Left renal cortex interstitium (tissue), 4 donors: ENCODE data around the gene NFAM1. TPM values are rescaled to one million over a fixed set of nuclear protein-coding genes. Genes with fewer than 3 reads are reported as not detected.

ENCODE experiments used
- DNase-seq, 4 donors: peaks; one replicate each; pipeline ENCODE4 v3.0.0-alpha.2; 2013; ENCODE audit warnings: low read depth in 4 of 4, low spot score in 2 of 4, missing footprints in 1 of 4
- polyA plus RNA-seq, 4 donors: library from polyadenylated mRNA; unstranded; fragments of 120-200 nt; gene quantifications; one replicate each; pipeline ENCODE4 v1.2.1, GENCODE V29; 2013; ENCODE audit not compliant: insufficient read length in 4 of 4

NFAM1 gene
- polyA plus RNA-seq, 4 donors, result 0.72 to 1.2 (median 0.91) TPM

DNA sequence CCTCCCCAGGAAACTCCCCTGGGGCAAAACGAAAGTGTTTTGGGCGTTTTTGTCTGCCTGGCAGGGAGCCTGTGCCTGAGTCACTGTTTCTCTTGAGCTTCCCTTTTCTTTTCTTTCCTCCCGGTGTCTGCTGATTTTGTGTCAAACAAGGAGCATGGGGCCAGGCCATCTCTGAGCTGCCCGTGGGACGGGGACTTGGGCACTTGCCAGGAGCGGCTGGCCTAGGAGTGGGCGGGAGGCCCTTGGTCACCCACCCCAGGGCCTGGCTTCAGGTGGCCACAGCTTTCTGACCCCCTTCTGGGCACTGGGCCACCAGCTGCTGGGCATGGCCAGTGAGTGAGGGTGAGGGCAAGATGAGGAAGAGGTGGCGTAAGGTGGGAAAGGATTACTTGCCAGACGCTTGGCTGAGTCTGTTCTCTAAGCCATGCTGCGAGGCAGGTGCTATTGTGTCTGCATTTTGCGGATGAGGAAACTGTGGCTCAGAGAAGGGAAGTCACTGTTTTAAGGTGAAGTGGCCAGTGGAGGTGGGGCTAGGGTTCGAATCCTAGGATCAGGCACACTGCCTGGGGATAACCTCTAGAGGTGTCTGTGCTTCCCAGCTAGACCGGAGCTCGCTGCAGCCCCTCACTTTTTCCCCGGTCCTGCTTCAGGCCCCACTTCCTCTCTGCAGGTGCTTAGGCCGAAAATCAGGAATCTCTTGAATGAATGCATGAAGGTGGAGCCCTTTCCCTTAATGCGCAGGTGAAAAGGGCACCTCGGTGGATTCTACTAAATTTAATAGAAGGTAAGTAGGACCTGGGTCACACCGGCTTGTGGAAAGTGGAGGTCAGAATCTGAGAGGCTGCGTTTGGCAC lies 7.8 kb upstream of the NFAM1 start:
- DNase-seq, result no peak

DNA sequence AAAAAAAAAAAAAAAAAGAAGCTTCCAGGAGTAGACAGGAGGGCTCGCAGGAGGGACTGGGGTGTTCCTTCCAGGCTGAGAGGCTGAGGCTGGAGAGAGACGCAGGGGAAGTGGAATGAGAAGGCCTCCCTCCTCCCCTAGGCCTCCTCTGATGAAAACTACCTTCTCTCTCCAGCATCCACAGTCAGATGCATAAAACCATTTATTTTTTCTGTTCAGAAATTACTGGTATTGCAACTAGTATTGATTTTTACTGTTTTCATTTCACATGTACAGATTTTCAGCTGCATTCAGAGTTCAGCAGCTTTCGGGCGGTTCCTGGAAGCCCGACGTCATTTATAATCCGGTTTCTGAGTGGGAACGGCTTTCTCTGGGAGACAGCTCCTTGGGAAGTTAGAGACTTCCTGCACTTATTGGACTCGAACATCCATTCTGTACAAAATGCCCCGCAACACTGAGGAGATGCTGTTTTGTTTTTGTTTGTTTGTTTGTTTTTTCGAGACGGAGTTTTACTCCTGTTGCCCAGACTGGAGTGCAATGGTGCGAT lies 6.9 kb upstream of the NFAM1 start:
- no peak for DNase-seq

DNA sequence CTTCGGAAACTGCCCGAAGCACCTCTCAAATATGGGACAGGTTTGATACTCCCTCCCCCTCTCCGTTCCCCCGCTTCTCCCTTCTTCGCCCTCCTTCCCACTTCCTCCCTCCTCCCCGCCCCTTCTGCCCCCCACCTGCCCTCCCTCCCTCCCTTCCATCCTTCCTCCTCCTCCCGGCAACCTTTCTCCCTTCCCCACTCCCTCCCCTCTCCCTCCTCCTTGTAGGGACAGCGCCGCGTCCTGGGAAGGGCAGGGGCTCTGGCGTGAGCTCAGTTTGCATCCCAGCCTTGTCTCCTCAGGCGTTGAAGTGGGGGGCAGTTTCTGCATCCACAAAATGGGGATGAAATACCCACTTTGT lies 6.1 kb upstream of the NFAM1 start:
- no peak for DNase-seq

DNA sequence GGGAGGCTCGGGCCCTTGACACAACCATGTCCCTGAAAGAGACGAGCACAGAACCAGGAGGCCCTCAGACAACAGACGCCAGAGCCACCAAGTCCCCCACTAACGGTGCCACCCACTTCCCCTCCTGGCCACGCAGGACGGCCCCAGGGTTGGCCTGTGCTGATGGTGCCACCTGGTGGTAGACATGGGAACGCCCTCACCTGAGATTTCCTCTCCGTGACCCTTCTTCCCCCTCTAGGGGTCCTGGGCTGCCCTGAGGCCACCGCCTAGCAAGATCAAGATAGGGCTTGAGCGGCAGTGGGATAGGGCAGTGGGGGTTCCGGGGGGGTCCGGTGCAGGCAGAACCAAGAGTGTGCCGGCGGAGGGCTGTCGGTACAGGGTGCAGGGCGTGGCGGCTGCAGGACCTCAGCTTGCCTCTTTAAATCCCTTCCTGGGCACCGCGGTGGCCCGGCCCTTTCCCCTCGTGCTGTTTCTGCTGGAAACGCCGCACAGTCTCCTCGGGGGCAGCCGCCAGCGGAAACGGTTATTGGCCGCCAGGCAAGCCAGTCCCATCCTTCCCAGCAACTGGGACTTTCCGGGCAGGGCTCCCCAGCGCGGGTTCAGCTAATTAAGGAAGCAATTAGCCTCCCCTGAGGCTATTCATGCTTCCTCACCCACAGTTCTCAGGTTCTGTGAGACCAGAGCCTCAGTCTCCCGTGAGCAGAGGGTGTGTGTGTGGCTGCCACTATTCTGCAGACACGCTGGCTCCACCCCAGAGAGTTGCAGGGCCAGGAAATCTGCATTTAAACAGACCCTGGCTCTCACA lies 5.5 kb upstream of the NFAM1 start:
- peak in 1 of 4 donors; percentile 42 for DNase-seq

DNA sequence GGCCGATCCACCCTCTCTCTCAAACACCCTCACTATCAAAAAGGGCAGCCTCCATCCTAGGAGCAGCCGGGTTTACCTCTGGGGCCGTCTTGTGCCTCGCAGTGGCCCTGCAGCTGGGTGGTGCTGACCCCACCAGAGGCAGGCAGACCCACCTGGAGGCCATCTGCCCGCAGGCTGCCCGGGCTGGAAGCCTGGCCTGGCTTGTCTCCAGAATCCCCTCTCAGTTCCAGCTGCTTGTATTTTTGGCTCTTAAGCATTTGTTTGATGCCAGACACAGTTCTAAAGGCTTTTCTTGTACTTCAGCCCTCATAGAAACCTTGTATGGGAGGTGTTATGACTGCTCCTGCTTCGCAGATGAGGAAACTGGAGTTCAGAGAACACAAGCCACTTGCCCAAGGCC lies 4.2 kb upstream of the NFAM1 start:
- no peak for DNase-seq

DNA sequence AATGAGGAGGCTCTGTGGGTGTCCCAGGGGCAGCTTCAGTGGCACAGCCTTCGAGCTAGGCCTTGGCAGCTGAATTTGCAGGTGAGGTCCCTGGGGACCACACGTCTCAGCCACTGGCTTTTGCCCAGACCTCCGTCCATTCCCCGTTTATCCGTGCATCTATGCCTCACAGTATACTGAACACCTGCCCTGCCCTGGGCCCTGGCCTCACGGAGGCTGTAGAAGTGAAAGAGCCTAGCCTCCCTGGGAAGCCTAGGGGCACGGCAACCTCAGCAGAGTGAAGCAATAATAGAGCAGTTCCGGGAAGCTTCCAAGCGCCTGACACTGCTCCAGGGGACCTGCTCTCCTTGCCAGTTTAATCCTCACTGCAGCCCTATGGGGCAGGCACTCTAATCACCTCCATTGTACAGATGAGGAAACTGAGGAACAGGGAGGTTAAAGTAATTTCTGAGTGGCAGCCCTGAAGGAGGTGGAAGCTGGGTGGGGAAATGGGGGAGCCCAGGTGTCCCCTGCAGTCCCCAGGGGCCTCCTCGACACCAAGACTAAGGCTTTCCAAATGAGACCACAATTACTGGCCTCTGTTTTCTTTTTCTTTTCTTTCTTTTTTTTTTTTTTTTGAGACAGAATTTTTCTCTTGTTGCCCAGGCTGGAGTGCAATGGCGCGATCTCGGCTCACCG lies 2.7 kb upstream of the NFAM1 start:
- no peak for DNase-seq

DNA sequence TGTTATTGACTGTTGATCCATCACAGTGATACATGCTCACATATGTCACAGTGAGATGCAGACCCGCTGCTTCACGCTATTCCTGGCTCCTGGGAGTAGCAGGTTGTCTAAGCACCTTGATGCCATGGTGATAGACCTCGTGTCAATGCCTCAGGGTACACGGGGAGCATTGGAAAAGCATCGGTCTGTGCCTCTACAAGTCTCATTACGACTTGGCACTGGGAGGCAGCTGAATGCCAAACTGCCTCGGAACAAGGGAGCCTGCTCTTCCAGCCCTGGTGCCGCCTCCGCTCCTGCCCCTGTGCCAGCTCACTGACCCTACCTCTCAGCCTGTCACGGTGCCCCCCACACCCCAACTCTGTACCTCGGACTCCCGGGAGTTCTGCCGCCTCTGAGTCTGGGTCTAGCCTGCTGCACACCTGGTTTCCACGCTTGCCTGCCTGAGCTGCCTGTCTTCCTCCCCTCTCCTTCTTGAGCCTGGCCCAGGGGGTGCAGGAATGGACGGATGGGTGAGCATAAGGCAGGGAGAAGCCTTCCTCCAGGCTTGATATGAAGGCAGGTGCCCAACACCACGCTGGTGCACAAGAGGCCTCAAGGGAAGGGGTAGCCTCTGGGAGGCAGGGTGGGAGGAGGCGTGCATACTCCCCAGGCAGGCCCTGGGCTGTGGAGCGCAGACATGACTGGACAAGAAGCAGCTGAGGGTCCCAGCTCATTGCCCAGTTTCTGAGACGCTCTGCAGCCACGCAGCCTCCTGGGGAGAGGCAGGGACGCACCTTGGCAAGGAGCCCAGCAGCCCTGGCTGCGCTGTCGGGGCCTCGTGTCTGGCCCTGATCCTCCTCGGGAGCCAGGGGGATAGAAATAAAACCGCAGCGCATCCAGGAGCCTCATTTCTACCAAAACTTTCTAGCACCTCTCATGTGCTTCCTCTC lies 1.8 kb upstream of the NFAM1 start:
- DNase-seq, result no peak

DNA sequence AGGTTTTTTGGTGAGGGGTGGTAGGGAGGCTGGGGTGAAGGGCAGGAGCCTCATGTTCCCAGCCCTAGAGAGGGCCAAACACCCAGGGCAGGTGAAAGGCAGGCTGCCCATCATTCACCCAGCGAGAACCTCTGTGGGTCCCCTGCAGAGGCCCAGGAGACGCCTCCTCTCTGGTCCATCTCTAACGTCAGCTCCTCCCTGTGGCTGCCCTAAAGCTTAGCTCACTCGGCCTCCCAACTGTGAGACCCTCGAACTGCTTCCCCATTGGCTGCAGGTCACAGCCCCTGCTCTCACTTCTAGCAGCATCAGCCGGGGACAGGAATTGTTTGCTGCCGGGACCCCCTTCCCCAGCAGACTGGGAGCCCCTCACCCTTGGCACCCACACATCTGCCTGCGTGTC lies 615 bp upstream of the NFAM1 start:
- DNase-seq, result no peak

DNA sequence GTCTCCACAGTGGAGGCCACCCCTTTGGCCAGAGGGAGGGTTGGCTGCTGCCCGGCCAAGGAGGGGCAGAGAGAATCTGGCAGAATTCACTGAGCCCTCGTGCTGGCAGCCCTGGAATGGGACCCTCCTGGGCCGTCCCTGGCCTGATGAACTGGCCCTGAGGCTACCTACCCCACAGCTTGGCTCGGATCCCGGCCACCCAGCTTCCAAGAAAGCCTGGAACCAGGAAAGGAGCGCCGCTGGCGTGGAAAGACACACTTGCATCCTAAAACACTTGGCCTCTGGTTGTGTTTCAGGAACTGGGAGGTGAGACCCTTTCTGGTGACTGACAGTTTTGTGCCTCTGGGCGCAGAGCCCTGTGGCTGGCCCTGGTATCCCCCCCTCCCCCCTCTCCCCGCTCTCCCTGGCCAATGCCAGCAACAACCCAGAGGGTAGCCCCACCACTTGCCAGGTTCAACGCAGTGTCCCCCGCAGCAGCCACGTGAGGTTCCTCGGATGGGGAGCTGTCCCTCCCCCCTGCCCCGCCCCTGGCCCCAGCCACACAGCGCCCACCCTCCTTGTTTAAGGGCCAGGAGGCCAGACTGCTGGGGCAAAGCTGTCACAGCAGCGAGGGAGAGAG lies 693 bp downstream of the NFAM1 start:
- DNase-seq, result no peak

DNA sequence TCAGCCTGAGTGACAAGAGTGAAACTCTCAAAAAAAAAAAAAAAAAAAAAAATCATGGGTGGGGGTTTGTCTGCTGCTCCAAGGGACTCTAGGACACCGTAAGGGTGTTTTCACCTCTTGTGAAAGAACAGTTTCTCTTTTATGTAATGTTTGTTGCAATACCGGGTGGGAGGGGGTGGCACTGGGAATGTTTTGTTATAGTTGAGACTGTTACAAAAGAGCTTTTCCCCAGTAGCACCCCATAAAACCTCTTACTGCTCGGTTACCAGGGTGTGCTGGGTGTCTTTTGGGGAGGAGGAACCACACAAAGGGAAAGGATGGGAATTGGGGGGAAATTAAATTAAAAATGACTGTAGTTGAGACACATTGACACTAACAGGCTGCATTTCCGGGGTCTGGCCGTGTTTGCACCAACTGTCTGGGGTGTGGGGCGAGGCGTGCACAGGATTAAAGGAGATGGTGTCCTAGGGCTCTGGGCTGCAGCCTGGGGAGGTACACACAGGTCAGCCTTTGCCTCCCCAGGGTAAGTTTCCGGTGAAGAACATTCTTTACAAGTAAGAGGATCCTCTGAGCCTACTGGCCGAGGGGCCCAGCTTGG lies 1.6 kb downstream of the NFAM1 start:
- no peak for DNase-seq

DNA sequence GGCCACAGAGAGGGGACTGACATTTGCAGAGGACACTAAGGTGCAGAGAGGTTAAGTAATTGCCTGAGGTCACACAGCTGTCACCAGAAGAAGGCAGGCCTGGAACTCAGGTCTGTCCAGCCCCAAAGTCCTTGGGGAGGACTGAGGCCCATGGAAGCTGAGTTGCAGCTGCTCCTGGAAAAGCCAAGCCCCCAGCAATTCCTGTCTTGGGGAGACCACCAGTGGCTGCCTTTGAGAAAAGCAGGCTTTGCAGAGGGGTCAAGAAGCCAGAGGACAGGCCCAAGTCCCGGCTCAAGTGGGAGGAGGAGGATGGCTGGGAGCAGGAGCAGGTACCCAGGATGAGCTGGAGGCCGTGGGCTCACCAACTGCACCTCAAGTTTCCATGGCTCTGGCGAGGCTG lies 3.4 kb downstream of the NFAM1 start:
- DNase-seq, result no peak

DNA sequence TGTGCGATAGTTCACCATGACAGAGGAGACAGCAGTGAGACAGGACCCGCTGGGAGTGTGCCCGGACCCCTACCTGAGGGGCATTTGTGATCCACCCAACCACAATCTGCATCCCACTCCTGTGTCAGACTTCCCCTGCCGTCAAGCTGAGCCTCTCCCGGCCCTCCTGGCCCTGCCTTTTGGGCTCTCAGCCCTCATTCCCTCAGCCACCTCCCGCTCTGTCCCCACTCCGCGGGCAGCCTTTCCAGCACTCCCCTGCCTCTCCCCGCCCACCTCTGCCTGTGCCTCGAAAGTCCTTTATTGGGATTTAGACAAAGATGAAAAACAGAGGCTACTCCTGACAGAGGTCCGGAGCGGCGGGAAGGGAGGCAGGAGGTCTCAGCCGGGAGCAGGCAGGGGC lies 4.2 kb downstream of the NFAM1 start:
- no peak for DNase-seq

DNA sequence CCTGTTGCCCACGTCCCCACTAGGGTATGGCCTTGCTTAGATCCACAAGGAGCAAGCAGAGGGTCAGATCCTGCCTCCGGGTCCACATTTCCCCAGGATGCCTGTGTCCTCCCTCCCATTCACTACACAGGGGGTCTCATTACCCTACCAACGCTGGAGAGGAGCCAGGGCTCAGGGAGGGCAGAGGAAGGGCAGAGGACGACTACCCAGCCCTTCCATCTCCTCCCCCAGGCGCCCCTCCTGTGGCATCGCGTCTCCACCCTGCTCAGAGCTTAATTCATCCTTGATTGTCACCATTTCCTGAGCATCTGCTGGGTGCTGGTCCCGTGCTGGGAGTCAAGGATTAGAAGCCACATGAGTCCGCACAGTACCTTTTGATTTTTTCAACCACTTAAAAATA lies 5.0 kb downstream of the NFAM1 start:
- no peak for DNase-seq

DNA sequence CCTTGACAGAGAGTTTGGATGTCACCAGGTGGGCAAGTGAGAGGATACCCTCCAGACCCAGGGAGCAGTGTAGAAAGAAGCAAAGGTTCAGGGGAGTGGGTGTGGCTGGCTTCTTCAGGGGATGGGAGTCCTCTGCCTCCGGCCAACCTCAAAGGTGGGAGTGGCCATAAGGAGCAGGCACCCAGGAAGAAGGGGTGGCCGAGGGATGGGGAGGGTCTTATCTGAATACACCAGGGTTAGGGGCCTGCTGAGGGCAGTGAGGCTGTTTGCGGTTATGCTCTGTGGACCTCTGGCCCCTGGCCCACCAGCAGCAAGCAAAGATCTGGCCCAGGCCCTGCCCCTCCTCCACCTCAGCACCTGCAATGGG lies 6.2 kb downstream of the NFAM1 start:
- DNase-seq, result no peak

DNA sequence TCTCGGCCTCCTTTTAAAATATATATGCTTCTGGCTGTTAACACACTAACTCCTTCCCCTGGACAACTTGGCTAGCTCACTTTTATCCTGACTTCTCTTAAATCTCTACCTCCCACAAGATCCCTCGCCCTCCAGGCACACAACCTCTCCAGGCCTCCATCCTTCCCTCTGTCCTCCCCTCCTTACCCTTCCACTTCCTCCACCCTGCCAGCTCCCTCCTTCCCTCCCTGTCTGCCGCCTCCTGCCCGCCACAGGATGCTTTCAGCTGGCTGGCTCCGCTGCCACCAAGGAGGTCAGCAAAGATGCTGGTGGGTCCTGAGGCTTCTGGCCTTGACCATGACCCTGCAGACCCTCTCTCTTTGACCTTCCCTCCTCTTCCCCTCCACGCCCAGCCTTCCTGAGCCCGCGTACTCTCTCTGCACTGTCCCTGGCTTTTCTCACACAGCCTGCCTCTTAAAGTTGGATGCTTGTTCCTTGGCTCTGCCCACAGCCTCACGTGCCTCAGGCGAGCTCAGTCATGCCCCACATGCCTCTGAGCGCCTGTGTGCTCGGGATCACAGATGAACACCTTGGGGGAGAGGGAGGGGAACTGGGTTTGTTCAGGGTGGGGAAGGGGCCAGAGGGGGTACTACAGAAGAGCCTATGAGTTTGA lies 6.7 kb downstream of the NFAM1 start:
- DNase-seq, result no peak

DNA sequence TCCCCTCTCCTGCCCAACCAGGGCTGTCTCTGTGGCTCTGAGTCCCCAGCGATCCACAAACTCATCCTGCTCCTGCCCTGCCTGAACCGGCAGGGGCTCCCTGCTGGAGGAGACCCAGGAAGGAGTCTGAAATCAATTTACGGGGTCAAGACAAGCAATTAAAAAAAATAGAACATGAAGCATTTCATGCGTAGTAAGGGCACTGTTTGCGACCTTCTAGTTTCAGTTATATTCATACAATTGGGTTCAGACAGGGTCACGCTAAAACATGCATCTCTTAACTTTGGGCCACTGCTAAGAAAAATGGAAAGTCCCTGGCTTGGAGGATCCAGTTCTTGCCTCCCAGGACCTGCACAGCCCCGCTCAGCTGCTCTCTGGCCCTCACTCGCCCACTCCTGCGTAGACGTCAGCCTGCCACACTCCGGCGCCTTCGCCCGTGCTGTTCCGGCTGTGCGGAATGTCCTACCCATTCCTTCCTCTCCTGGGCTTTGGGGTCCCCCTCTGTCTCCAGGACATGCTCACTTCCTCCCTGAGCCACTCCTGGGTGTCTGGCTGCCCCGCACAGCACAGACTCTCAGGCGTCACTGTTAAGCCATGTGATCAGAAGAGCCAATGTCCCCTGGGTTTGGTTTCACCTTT lies 12.8 kb downstream of the NFAM1 start:
- DNase-seq, result no peak

DNA sequence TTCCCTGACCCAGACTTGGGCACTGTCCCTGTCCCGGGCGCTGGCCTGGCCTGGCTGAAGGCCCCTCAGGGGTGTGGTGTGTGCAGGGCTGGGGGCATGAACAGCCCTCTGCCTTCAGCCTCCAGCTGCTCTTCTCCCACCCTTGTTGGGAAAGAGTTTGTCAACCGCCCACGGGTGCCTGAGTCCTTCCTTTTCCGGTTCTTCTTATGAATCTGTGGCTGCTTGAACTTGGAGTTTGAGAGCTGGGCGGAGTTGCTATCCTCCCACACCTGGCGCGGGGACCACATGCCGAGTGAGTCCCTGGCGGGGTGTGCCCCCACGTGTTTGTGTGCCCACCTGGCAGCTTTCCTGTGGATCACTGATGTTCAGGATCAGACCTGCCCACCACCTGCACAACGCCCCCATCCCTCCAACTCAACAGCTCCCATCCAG lies 13.4 kb downstream of the NFAM1 start:
- no peak for DNase-seq

DNA sequence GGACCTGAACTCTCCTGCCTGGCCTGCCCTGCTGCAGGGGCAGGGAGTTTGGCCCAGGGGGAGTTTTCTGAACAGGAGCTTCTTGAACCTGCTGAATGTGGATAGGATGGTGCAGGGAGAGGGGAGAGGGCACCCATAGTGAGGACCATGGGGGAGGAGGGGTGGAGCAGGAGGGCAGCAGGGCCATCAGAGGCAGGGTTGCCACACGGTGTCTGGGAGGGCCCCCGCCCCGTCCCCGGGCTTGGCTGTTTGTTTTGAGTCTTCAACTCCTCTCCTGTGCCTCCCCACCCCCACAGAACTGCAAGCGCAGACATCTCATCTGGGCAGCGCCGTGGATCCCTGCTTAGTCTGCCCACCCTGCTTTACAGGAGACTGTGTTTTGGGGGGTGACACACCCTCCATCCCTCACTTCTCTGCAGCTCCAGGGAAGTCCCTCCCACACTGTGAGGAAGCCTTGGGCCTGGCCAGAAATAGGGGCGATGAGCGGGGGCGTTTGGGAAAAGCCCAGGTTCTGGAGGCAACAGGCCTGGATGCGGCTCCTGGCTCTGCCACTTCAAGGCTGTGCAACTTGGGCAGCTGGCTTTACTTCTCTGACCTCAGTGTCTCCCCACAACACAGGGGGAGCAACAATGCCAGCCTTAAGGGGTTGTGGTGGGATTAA lies 14.4 kb downstream of the NFAM1 start:
- no peak for DNase-seq
